ENCODE data around the gene WASHC4. TPM values are rescaled to one million over a fixed set of nuclear protein-coding genes. Genes with fewer than 3 reads are reported as not detected.

The WASHC4 gene
- total RNA-seq, 1 experiment from 2014 or later, result 41.2 TPM

GRCh38 chr12:105099356-105099755 is 8.2 kb upstream of the WASHC4 start:
- H3K14ac ChIP-seq (ENCODE audit: insufficient read depth, low read length), result no peak overlapping the region
- no peak overlapping the region for H3K56ac ChIP-seq (ENCODE audit: insufficient read length, low read depth, low read length)
- H3K9ac ChIP-seq (ENCODE audit: extremely low read depth, insufficient read length, low read length), result no peak overlapping the region
- H2BK12ac ChIP-seq (ENCODE audit: insufficient read length, low read depth, low read length), result no peak overlapping the region
- no peak overlapping the region for H4K5ac ChIP-seq (ENCODE audit: insufficient read length, low read depth, low read length)
- Mint-ChIP-seq H3K4me1 (peaks cover 0 to 3% of the 10 kb centered on the region in 2 experiments; a peak in 2 of 4 replicates), H3K4me3 (no peak overlapping the region), H3K27ac (no peak overlapping the region), H3K27me3 (ENCODE audit: low read depth) (peaks cover 1% of the 10 kb centered on the region; the same call in 1 of the 2 replicates), H3K36me3 (ENCODE audit: insufficient read depth in 1 of 3, low read depth in 3 of 3) (peaks cover 14 to 27% (median 16%) of the 10 kb centered on the region in 3 experiments), H3K9me3 (peaks cover 29 to 34% of the 10 kb centered on the region in 2 experiments)
- no peak overlapping the region for H4K8ac ChIP-seq (replicated peaks; ENCODE audit: insufficient read length, low read depth, low read length)
- H3K18ac ChIP-seq (ENCODE audit: insufficient read length, low read depth, low read length), result no peak overlapping the region
- no peaks in the 10 kb centered on the region for H3K79me2 ChIP-seq (ENCODE audit: insufficient read depth, low read length)
- no peak for TF ChIP-seq CTCF (conservative IDR thresholded peaks at IDR 0.05)
- H2BK5ac ChIP-seq (ENCODE audit: insufficient read length, low read length), result no peak overlapping the region
- no peak overlapping the region for H3K27ac ChIP-seq (ENCODE audit: insufficient read length, low read depth, low read length)
- no peak overlapping the region for H3T11ph ChIP-seq (ENCODE audit: low read length)
- H2BK20ac ChIP-seq (ENCODE audit: low read depth, low read length, poor library complexity, severe bottlenecking), result no peak overlapping the region
- no peak overlapping the region for H2BK120ac ChIP-seq (ENCODE audit: low read depth, low read length, poor library complexity, severe bottlenecking)
- no peak overlapping the region for H3K4ac ChIP-seq (ENCODE audit: low read depth, low read length)
- H3K27me3 ChIP-seq (ENCODE audit: insufficient read depth, low read length), result no peaks in the 10 kb centered on the region
- H3K9me3 ChIP-seq (ENCODE audit: control insufficient read depth, low read depth, low read length), result peaks cover 6% of the 10 kb centered on the region
- WGBS (ENCODE audit: extremely low coverage, insufficient read length, low lambda C conversion rate), result no CpG with 5 or more reads among the region's 1 CpG
- no peaks in the 10 kb centered on the region; the same call in 1 of the 2 replicates for H3K4me1 ChIP-seq (ENCODE audit: insufficient read depth, low read length)
- no peak overlapping the region for H2AK5ac ChIP-seq (ENCODE audit: insufficient read length, low read length)
- H2AFZ ChIP-seq (ENCODE audit: low read length), result no peak overlapping the region
- H3K23me2 ChIP-seq (ENCODE audit: insufficient read length, low read depth, low read length, poor library complexity, severe bottlenecking), result no peaks in the 10 kb centered on the region
- H2BK15ac ChIP-seq (ENCODE audit: low read depth, low read length), result no peak overlapping the region
- H3K79me1 ChIP-seq (ENCODE audit: insufficient read depth, low read depth, low read length, poor library complexity, severe bottlenecking), result no peaks in the 10 kb centered on the region
- H3K4me2 ChIP-seq (ENCODE audit: insufficient read depth, insufficient read length, low read length), result no peak overlapping the region
- H3K23ac ChIP-seq (ENCODE audit: insufficient read length, low read depth, low read length), result no peak overlapping the region
- DNase-seq, result no peak
- no peak overlapping the region for H4K91ac ChIP-seq (ENCODE audit: insufficient read length, low read depth, low read length)
- no peaks in the 10 kb centered on the region for H4K20me1 ChIP-seq (ENCODE audit: control insufficient read depth, insufficient read depth, insufficient read length)
